HG02970 (cell line): ENCODE data around the gene RRAGB.
"Not testable (repeated sequence)": the region's sequence is repeated elsewhere in the genome, so short reads cannot be mapped to it uniquely, and the experiment has no call there.

Experiments used
- ATAC-seq: cut with Tn5 transposase; IDR thresholded peaks from one replicate; pipeline ENCODE4 v1.9.1; 2021; ENCODE audit warnings: mild to moderate bottlenecking, moderate library complexity, moderate number of reproducible peaks; ENCODE audit not compliant: unreplicated experiment, low FRiP score

The RRAGB gene

DNA sequence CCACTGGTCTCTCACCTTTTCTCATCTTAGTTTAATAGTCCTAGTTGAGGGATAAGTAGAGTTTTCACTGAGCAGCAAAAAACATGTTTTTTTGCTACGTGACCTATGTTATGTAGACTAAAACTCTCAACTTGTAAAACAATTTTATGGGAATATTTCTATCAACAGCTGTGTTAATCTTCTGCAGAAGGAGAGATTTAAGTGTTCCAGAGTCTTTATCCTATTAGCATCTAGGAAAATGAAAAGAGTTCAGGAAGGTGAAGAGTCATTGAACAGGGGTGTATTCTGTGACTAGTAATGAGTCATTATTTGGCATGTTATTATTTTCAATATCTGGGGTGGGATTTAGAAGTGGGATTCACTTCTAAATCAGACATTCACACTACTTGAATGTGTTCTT is 41.9 kb downstream of the RRAGB start:
- no peak for ATAC-seq

GRCh38 chrX:55767100-55767499 is 49.6 kb downstream of the RRAGB start:
- ATAC-seq = no peak

GRCh38 chrX:55774419-55774818 is 56.9 kb downstream of the RRAGB start:
- not testable (repeated sequence) for ATAC-seq

DNA sequence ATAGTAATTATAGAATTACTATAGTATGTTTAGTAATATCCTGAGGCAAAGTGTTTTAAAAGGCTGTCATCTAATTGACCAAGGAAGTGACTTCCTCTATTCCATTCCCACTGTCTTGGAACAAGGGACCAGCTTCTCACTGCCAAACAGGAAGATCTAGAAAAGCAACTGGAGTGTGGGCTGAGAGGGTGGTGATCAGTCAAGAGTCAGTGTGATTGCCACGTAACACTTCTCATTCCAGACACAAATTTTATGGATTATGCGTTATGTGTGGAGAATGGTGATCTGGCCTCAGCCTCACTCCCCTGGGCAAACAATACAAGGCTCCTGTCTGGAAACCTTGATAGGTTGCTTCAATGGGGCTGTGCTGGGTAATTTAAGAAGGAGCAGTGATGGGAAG is 60.0 kb downstream of the RRAGB start:
- no peak for ATAC-seq

DNA sequence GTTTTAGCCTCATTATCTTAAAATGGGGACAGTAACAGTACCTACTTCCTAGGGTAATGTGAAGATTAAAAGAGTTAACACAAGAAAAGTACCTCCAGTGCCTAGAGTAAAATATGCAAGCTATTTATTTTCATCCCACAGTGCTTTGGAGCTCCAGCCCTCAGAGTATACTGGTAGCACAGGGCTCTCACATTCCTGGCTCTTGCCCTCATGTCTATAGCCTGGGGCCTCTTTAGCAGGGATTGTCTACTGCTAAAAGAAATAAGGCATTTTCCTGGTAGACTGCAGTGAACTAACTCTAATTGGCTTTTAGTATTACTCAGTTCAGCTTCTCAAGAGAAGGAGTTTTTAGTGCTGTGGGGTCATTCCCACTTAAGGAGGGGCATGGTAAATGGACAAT is 60.8 kb downstream of the RRAGB start:
- ATAC-seq = no peak

DNA sequence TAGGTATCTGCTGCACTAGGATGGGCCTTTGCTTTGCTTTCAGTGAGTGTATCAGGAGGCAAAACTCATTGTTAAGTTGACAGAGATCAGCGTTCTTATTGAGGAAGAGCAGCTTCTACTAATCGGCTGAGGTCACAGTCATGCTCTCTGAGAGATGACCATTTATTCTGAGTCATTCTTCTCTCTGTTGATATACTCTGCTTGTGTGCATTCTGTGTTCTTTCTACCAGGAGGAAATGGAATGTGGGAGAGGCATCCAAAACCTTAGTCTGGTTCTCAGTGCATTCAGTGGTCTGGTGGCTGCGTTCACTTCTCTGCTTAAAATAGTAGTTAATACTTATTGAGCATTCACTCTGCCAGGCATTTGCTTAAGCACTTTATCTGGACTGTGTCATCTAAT is 66.2 kb downstream of the RRAGB start:
- no peak for ATAC-seq

- ATAC-seq = no peak
Measured at GRCh38 chrX:55787063-55787462, 69.5 kb downstream of the RRAGB start.

DNA sequence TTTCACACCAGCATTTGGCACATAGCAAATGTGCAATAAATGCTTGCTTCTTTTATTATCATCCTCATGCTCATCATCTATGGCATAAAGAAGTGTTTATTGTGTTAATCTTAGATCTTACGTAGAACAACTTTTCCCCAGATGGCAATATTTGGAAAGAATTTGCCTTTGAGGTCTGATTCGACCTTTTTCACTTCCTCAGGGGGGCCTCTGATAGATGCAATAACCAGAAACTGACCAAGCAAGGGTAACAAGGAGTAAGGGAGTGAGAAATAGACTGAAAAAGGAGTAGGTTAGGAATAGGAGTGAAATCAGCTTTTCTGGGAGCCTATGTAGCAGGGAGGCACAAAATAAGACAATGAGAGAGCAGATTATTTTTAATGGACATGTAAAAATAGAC is 70.2 kb downstream of the RRAGB start:
- no peak for ATAC-seq

GRCh38 chrX:55794405-55794804 is 76.9 kb downstream of the RRAGB start:
- no peak for ATAC-seq

GRCh38 chrX:55796496-55796895 is 78.9 kb downstream of the RRAGB start:
- no peak for ATAC-seq

- ATAC-seq = no peak
Measured at GRCh38 chrX:55801811-55802210, 84.3 kb downstream of the RRAGB start.
